A549 (cell line): ENCODE data around the gene MIX23. TPM values are rescaled to one million over a fixed set of nuclear protein-coding genes. Genes with fewer than 3 reads are reported as not detected.

Experiments used
- ATAC-seq, 2 experiments: fragments of 200-7000 bp in 1 of 2; fragments of >200 bp in 1 of 2; cut with Nextera tagmentation in 1 of 2; cut with Tn5 transposase in 1 of 2; 3 replicates each; pipeline versions ENCODE4 v1.8.0 to v1.9.1; 2018 to 2020; ENCODE audit warnings: mild to moderate bottlenecking in 1 of 2, moderate library complexity in 1 of 2
- CTCF ChIA-PET: fragments of 300-600 bp; sonication (Branson Sonifier 250); formaldehyde crosslinking; extraction: SDS; loops from one replicate; lab custom pipeline; 2021; ENCODE audit warnings: antibody characterized with exemption, inconsistent platforms; lab: Yijun Ruan, JAX
- POLR2A ChIA-PET: fragments of 350-600 bp; formaldehyde crosslinking; extraction: SDS; loops from one replicate; lab custom pipeline; 2021; ENCODE audit warnings: antibody characterized with exemption, inconsistent platforms; lab: Yijun Ruan, JAX
- DNase-seq, 2 experiments: peaks; one replicate each; pipeline versions ENCODE4 v3.0.0 to v3.0.0-alpha.2; 2011 to 2016; ENCODE audit warnings: low read depth in 1 of 2, low spot score in 1 of 2
- FAIRE-seq: peaks from 2 replicates; lab custom pipeline; 2011; peaks lifted over from hg19 to GRCh38; lab: Jason Lieb, UNC
- H3K27ac ChIP-seq, 2 experiments: fragments of >200 bp; sonication (Bioruptor Twin); formaldehyde crosslinking; 3 replicates each; pipeline ENCODE4 v1.5.1; 2016 to 2017
- H3K4me1 ChIP-seq: fragments of >200 bp; sonication (Bioruptor Twin); formaldehyde crosslinking; 3 replicates; pipeline ENCODE4 v1.6.1; 2016
- H3K4me2 ChIP-seq: fragments of >200 bp; sonication (Bioruptor Twin); formaldehyde crosslinking; 3 replicates; pipeline ENCODE4 v1.6.1; 2016
- H3K4me3 ChIP-seq: fragments of >200 bp; sonication (Bioruptor Twin); formaldehyde crosslinking; 3 replicates; pipeline ENCODE4 v1.5.1; 2016
- H3K9me3 ChIP-seq: fragments of >200 bp; sonication (Bioruptor Twin); formaldehyde crosslinking; 3 replicates; pipeline ENCODE4 v1.6.1; 2016
- ATOH8 ChIP-seq: fragments of 250-450 bp; sonication (Bioruptor Pico); IDR thresholded peaks from 2 replicates; pipeline ENCODE4 v1.5.0; 2020; ENCODE audit warnings: low read depth, mild to moderate bottlenecking, moderate library complexity
- CBX8 ChIP-seq: fragments of 200-600 bp; sonication (generic); IDR thresholded peaks from 2 replicates; pipeline ENCODE4 v1.6.1; 2016
- CTCF ChIP-seq: fragments of >200 bp; sonication (Bioruptor Twin); formaldehyde crosslinking; IDR thresholded peaks from 3 replicates; pipeline ENCODE4 v1.5.1; 2016
- EHMT2 ChIP-seq: fragments of 200-600 bp; sonication (generic); IDR thresholded peaks from 2 replicates; pipeline ENCODE4 v1.6.1; 2016; ENCODE audit warnings: antibody characterized with exemption, low read depth, mild to moderate bottlenecking, moderate library complexity
- GATA3 ChIP-seq: IDR thresholded peaks from 2 replicates; pipeline ENCODE4 v1.6.1; 2012; ENCODE audit warnings: borderline replicate concordance
- JUNB ChIP-seq: fragments of >200 bp; sonication (Bioruptor Twin); formaldehyde crosslinking; IDR thresholded peaks from 2 replicates; pipeline ENCODE4 v1.6.1; 2016
- KDM1A ChIP-seq: fragments of 200-600 bp; sonication (generic); IDR thresholded peaks from 2 replicates; pipeline ENCODE4 v1.6.1; 2016; ENCODE audit warnings: low read depth, mild to moderate bottlenecking
- KDM5A ChIP-seq: fragments of 200-600 bp; sonication (generic); IDR thresholded peaks from 2 replicates; pipeline ENCODE4 v1.6.1; 2016; ENCODE audit warnings: antibody characterized with exemption, mild to moderate bottlenecking
- MYC ChIP-seq: IDR thresholded peaks from 2 replicates; pipeline ENCODE4 v1.6.1; 2012; ENCODE audit warnings: mild to moderate bottlenecking, inconsistent platforms, low read length, improper control_type of control experiment, borderline replicate concordance
- NFE2L2 ChIP-seq: fragments of 150-350 bp; conservative IDR thresholded peaks from 2 replicates; pipeline ENCODE4 v1.6.1; 2014; ENCODE audit warnings: low read length
- RNF2 ChIP-seq: fragments of 200-600 bp; sonication (generic); IDR thresholded peaks from 2 replicates; pipeline ENCODE4 v1.6.1; 2016; ENCODE audit warnings: low read depth, mild to moderate bottlenecking, antibody characterized with exemption, moderate library complexity, borderline replicate concordance
- TFCP2L1 ChIP-seq: fragments of 250-450 bp; sonication (Bioruptor Pico); IDR thresholded peaks from 2 replicates; pipeline ENCODE4 v1.5.0; 2021; ENCODE audit warnings: mild to moderate bottlenecking
- TP53 ChIP-seq: fragments of 250-450 bp; sonication (Bioruptor Pico); IDR thresholded peaks from 2 replicates; pipeline ENCODE4 v1.5.0; 2021; ENCODE audit warnings: mild to moderate bottlenecking, moderate library complexity
- USF2 ChIP-seq: fragments of 450-650 bp; IDR thresholded peaks from 2 replicates; pipeline ENCODE4 v1.6.1; 2014; ENCODE audit warnings: antibody characterized with exemption
- ZFP36 ChIP-seq: fragments of 450-650 bp; IDR thresholded peaks from 2 replicates; pipeline ENCODE4 v1.6.1; 2014; ENCODE audit warnings: borderline replicate concordance; ENCODE audit not compliant: partially characterized antibody
- WGBS: methylation state at CpG from one replicate; pipeline ENCODE4 v1.1.6; 2017; ENCODE audit errors: missing lambda C conversion rate; 5-methylcytosine and 5-hydroxymethylcytosine counted together
- polyA plus RNA-seq, 4 experiments: library from polyadenylated mRNA; depleted of rRNA in 3 of 4; stranded (reverse); fragments of >200 nt; fragmentation: RNase III in 1 of 4; extraction: RNeasy Plus Mini Kit Qiagen cat#74134 plus additional on column Dnase treatment in 1 of 4; gene quantifications; 2 replicates in 3 of 4; 3 replicates in 1 of 4; pipeline ENCODE4 v1.2.3, GENCODE V29; 2011 to 2017
- TF ChIP-seq, protein P1 (sequence below): fragments of 150-350 bp; IDR thresholded peaks from 2 replicates; pipeline ENCODE4 v1.6.1; 2014; ENCODE audit warnings: low read depth, mild to moderate bottlenecking, low read length
- TF ChIP-seq, protein P2 (sequence below): fragments of 200-600 bp; sonication (generic); IDR thresholded peaks from 2 replicates; pipeline ENCODE4 v1.6.1; 2016; ENCODE audit warnings: antibody characterized with exemption, mild to moderate bottlenecking, moderate library complexity

MIX23 gene
- polyA plus RNA-seq, 2 of the 4 experiments (the other 2 are of a cell fraction) = 51.6 to 54.1 TPM

DNA sequence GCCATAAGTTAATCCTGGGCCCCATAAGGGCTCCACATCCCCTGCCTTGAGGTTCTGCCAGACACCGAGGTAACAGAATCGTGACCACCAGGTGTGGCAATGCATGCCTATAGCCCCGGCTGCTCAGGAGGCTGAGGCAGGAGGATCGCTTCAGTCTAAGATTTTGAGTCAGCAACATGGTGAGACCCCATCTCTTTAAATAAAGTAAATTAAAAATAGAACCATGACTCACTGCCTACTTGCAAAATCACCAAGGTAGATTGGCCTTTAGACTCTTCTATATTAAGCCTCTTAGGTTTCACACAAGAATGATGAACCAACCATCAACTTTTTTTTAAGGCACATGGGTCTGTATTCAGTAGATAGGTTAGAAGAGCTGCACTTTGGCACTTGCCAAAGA is 23.2 kb upstream of the MIX23 start (continued):
- TF ChIP-seq CTCF = no peak
- TF ChIP-seq TFCP2L1 (CRISPR knock-in tag) = no peak
- TF ChIP-seq, protein P1, sequence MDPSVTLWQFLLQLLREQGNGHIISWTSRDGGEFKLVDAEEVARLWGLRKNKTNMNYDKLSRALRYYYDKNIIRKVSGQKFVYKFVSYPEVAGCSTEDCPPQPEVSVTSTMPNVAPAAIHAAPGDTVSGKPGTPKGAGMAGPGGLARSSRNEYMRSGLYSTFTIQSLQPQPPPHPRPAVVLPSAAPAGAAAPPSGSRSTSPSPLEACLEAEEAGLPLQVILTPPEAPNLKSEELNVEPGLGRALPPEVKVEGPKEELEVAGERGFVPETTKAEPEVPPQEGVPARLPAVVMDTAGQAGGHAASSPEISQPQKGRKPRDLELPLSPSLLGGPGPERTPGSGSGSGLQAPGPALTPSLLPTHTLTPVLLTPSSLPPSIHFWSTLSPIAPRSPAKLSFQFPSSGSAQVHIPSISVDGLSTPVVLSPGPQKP = no peak

GRCh38 chr3:122405015-122405414 is 22.0 kb upstream of the MIX23 start:
- TF ChIP-seq KDM1A (no peak), CBX8 (no peak), CTCF (no peak), MYC (no peak), GATA3 (no peak), RNF2 (no peak), TP53 (no peak), KDM5A (no peak), NFE2L2 (no peak)
- Histone ChIP-seq H3K4me2 (no peak overlapping the region), H3K27ac (no peak overlapping the region), H3K4me3 (no peak overlapping the region), H3K9me3 (no peaks in the 10 kb centered on the region), H3K4me1 (no peaks in the 10 kb centered on the region)
- FAIRE-seq (no peak), ATAC-seq (no peak), DNase-seq (no peak)
- WGBS = 74% methylated on average over 2 of the region's 3 CpGs
- ChIA-PET POLR2A (interaction anchor here (1.1 kb wide), 1 partner anchor 11 kb away, joined by 4 read pairs; the partner anchor contains the start of gene WDR5B), CTCF (interaction anchor here (3.7 kb wide), 1 partner anchor 12 kb away, joined by 12 read pairs; no protein-coding TSS in a partner anchor)

DNA sequence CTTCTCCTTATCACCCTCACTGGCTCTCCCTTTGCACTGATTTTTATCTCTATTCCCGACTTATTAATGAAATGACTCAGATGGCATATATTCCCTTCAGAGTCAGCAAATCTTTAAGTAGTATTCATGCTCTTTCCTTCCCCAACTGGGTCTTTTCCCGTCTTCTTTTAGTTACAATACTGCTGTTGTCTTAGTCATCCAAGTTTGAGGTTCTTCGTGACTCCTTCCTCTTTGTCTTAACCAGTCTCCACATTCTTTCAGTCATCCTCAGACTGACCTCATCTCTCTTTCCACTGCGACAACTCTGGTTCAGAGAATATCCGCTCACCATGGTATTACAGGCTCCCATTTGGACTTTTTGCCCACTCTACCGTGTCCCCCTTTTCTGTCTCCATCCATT is 20.5 kb upstream of the MIX23 start:
- FAIRE-seq (no peak), ATAC-seq (no peak), DNase-seq (no peak)
- H3K4me3 ChIP-seq = no peak overlapping the region
- ChIA-PET POLR2A (no interaction called here), CTCF (interaction anchor here (3.7 kb wide), 1 partner anchor 10 kb away, joined by 12 read pairs; no protein-coding TSS in a partner anchor)
- WGBS = 77% methylated on average over 6 of the region's 6 CpGs
- TF ChIP-seq, protein P2, sequence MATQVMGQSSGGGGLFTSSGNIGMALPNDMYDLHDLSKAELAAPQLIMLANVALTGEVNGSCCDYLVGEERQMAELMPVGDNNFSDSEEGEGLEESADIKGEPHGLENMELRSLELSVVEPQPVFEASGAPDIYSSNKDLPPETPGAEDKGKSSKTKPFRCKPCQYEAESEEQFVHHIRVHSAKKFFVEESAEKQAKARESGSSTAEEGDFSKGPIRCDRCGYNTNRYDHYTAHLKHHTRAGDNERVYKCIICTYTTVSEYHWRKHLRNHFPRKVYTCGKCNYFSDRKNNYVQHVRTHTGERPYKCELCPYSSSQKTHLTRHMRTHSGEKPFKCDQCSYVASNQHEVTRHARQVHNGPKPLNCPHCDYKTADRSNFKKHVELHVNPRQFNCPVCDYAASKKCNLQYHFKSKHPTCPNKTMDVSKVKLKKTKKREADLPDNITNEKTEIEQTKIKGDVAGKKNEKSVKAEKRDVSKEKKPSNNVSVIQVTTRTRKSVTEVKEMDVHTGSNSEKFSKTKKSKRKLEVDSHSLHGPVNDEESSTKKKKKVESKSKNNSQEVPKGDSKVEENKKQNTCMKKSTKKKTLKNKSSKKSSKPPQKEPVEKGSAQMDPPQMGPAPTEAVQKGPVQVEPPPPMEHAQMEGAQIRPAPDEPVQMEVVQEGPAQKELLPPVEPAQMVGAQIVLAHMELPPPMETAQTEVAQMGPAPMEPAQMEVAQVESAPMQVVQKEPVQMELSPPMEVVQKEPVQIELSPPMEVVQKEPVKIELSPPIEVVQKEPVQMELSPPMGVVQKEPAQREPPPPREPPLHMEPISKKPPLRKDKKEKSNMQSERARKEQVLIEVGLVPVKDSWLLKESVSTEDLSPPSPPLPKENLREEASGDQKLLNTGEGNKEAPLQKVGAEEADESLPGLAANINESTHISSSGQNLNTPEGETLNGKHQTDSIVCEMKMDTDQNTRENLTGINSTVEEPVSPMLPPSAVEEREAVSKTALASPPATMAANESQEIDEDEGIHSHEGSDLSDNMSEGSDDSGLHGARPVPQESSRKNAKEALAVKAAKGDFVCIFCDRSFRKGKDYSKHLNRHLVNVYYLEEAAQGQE = no peak
- no peak for TF ChIP-seq ZFP36
- TF ChIP-seq JUNB = no peak
- TF ChIP-seq EHMT2 = no peak
- no peak for TF ChIP-seq ATOH8 (CRISPR knock-in tag)
- TF ChIP-seq USF2 = no peak
- no peaks in the 10 kb centered on the region for H3K4me1 ChIP-seq
- H3K4me2 ChIP-seq = no peak overlapping the region
- no peak overlapping the region for H3K27ac ChIP-seq
- no peaks in the 10 kb centered on the region for H3K9me3 ChIP-seq
